Activated naive CD4-positive, alpha-beta T cell treated with Interleukin-2 at 50 U/mL for 16 hours (primary cell): ENCODE results near the gene SYNGR3.
"Not testable (repeated sequence)": the region's sequence is repeated elsewhere in the genome, so short reads cannot be mapped to it uniquely, and the experiment has no call there.

Source experiments
- DNase-seq: peaks from one replicate; pipeline ENCODE4 v3.0.0-alpha.2; 2020

SYNGR3 gene

GRCh38 chr16:1960665-1961630 lies 28.8 kb upstream of the SYNGR3 start:
- DNase-seq = peak; percentile 59

GRCh38 chr16:1961651-1962067 lies 28.1 kb upstream of the SYNGR3 start:
- peak; percentile 25 for DNase-seq

- not testable (repeated sequence) for DNase-seq
Observed at GRCh38 chr16:1962161-1963153, 27.3 kb upstream of the SYNGR3 start.

- peak; percentile 45 for DNase-seq
Observed at GRCh38 chr16:1963806-1964505, 25.8 kb upstream of the SYNGR3 start.

GRCh38 chr16:1964506-1965395 lies 25.0 kb upstream of the SYNGR3 start, which contains the start of gene RPS2:
Gene RPS2, minus strand, starts transcription at chr16:1964826. Its CDS starts 201 bp downstream, at chr16:1964625.
- DNase-seq = peak; percentile 99

GRCh38 chr16:1965396-1966001 lies 24.3 kb upstream of the SYNGR3 start:
- DNase-seq = no peak

- no peak for DNase-seq
Observed at GRCh38 chr16:1966460-1966859, 23.3 kb upstream of the SYNGR3 start, which contains the start of gene RNF151. Gene RNF151, plus strand, starts transcription at chr16:1966856. Its CDS starts 26 bp downstream, at chr16:1966882.

GRCh38 chr16:1968146-1968953 lies 21.4 kb upstream of the SYNGR3 start:
- DNase-seq = no peak

GRCh38 chr16:1971796-1972489 lies 17.8 kb upstream of the SYNGR3 start, which contains the start of gene TBL3:
Gene TBL3, plus strand, starts transcription at chr16:1972053. Its CDS starts 112 bp downstream, at chr16:1972165.
- peak; percentile 97 for DNase-seq

- no peak for DNase-seq
Observed at GRCh38 chr16:1972490-1972877, 17.3 kb upstream of the SYNGR3 start.

- DNase-seq = no peak
Observed at GRCh38 chr16:1973461-1974156, 16.2 kb upstream of the SYNGR3 start.

- DNase-seq = no peak
Observed at GRCh38 chr16:1974157-1975070, 15.4 kb upstream of the SYNGR3 start.

- DNase-seq = no peak
Observed at GRCh38 chr16:1975432-1976215, 14.1 kb upstream of the SYNGR3 start.

- no peak for DNase-seq
Observed at GRCh38 chr16:1976216-1976520, 13.6 kb upstream of the SYNGR3 start.

GRCh38 chr16:1976951-1977874 lies 12.6 kb upstream of the SYNGR3 start:
- no peak for DNase-seq

GRCh38 chr16:1977875-1978268 lies 11.9 kb upstream of the SYNGR3 start:
- no peak for DNase-seq
